ENCODE results near the gene IPCEF1.

GRCh38 chr6:154304191-154304590, 52.4 kb downstream of the IPCEF1 start:
- no peak for TF ChIP-seq CTCF (IDR thresholded peaks at IDR 0.05)
- no peak for TF ChIP-seq POLR2AphosphoS5 (IDR thresholded peaks at IDR 0.05; ENCODE audit: insufficient read depth in 1 of 2, low read depth in 1 of 2)
- TF ChIP-seq POLR2A (IDR thresholded peaks at IDR 0.05), result no peak
